Measurements from ENCODE around the gene SIRT5. TPM values are rescaled to one million over a fixed set of nuclear protein-coding genes. Genes with fewer than 3 reads are reported as not detected.

Gene SIRT5
- total and polyA plus RNA-seq, 7 experiments from 2014 or later: 8.8 to 25.7 (median 14.6) TPM

DNA sequence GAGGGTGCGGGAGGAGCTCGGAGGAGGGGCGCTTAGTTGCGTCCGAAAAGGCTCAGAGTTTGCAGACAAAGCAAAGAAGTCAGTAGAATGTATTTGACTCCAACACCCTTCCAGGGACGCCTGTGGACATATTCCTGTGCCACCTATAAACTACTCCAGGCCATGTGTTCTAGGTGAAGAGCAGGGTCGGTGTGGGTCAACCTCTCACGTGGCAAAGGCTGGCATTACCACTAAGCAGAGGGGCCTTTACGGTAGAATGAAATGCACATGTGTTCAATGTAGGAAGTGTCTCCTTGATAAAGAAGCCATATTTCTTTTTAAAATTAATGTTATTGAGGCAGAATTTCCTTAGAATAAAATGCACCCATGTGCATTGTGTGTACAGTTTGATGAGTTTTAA lies 15.4 kb downstream of the SIRT5 start:
- H3K36me3 Mint-ChIP-seq: peaks cover 4 to 40% (median 6%) of the 10 kb centered on the region in 5 donors
- intact Hi-C loops (cut with micrococcal nuclease): no loop called here
- peaks cover 0 to 4% (median 0%) of the 10 kb centered on the region in 7 donors for H3K4me1 Mint-ChIP-seq
- no peak overlapping the region for H3K4me3 Mint-ChIP-seq
- no peak overlapping the region for H3K4me3 ChIP-seq (ENCODE audit: low read length)
- H3K36me3 ChIP-seq (ENCODE audit: control insufficient read depth in 2 of 3, insufficient read depth in 3 of 3, low read length in 3 of 3): peaks cover 6 to 56% (median 7%) of the 10 kb centered on the region in 3 experiments
- H3K9me3 ChIP-seq (ENCODE audit: control insufficient read depth in 2 of 3, low read length in 3 of 3): no peaks in the 10 kb centered on the region
- no peaks in the 10 kb centered on the region for H3K27me3 Mint-ChIP-seq
- ATAC-seq: no peak
- ChIA-PET CTCF (no interaction called here), POLR2A (interaction anchor here (0.5 to 0.6 kb wide), 2 partner anchors 42 to 159 kb away, joined by 3 read pairs; no protein-coding TSS in a partner anchor)
- no peak overlapping the region for H3K27ac Mint-ChIP-seq
- no peaks in the 10 kb centered on the region for H3K9me3 Mint-ChIP-seq
- no peaks in the 10 kb centered on the region for H3K4me1 ChIP-seq (ENCODE audit: control insufficient read depth in 2 of 2, insufficient read depth in 2 of 2, low read length in 2 of 2)
- DNase-seq: no peak
- H3K27me3 ChIP-seq (ENCODE audit: control insufficient read depth in 2 of 2, insufficient read depth in 2 of 2, low read length in 2 of 2): no peaks in the 10 kb centered on the region
- no peak overlapping the region for H3K27ac ChIP-seq (ENCODE audit: low read depth, low read length)

DNA sequence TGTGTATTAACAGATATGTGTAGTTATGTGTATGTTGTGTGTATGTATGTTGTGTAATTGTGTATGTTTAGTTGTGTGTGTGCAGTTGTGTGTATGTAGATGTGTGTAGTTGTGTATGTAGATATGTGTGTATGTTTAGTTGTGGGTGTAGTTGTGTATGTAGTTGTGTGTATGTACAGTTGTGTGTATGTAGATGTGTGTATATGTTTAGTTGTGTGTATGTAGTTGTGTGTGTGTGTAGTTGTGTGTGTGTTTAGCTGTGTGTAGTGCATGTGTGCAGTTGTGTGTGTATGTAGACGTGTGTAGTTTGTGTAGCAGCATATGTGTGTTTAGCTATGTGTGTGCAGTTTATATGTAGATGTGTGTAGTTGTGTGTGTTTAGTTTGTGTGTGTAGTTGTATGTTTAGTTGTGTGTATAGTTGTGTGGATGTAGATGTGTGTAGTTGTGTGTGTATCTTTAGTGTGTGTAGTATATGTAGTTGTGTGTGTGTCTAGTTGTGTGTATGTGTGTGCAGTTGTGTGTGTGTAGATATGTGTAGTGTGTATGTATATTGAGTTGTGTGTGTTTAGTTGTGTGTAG lies 16.3 kb downstream of the SIRT5 start:
- Histone ChIP-seq H3K4me1 (ENCODE audit: control insufficient read depth in 2 of 2, insufficient read depth in 2 of 2, low read length in 2 of 2) (no peaks in the 10 kb centered on the region), H3K4me3 (ENCODE audit: low read length) (no peak overlapping the region), H3K27me3 (ENCODE audit: control insufficient read depth in 2 of 2, insufficient read depth in 2 of 2, low read length in 2 of 2) (no peaks in the 10 kb centered on the region), H3K27ac (ENCODE audit: low read depth, low read length) (no peak overlapping the region), H3K9me3 (ENCODE audit: control insufficient read depth in 2 of 3, low read length in 3 of 3) (no peaks in the 10 kb centered on the region), H3K36me3 (ENCODE audit: control insufficient read depth in 2 of 3, insufficient read depth in 3 of 3, low read length in 3 of 3) (peaks cover 6 to 64% (median 7%) of the 10 kb centered on the region in 3 experiments)
- Mint-ChIP-seq H3K27ac (no peak overlapping the region), H3K27me3 (no peaks in the 10 kb centered on the region), H3K4me3 (no peak overlapping the region), H3K4me1 (peaks cover 0 to 4% (median 0%) of the 10 kb centered on the region in 7 donors), H3K9me3 (no peaks in the 10 kb centered on the region), H3K36me3 (peaks cover 4 to 38% (median 6%) of the 10 kb centered on the region in 5 donors)
- no peak for DNase-seq
- CTCF ChIA-PET: interaction anchor here (0.9 kb wide), 1 partner anchor 16 kb away, joined by 3 read pairs; the partner anchor contains the start of gene SIRT5
- ATAC-seq: no peak
- intact Hi-C loops (cut with micrococcal nuclease): no loop called here
- POLR2A ChIA-PET: interaction anchor here (0.6 kb wide), 1 partner anchor 159 kb away, joined by 3 read pairs; no protein-coding TSS in a partner anchor

- H3K36me3 ChIP-seq (ENCODE audit: control insufficient read depth in 2 of 3, insufficient read depth in 3 of 3, low read length in 3 of 3): peaks cover 7 to 68% (median 8%) of the 10 kb centered on the region in 3 experiments
- Mint-ChIP-seq H3K27me3 (no peaks in the 10 kb centered on the region), H3K27ac (no peak overlapping the region), H3K9me3 (no peaks in the 10 kb centered on the region), H3K4me1 (peaks cover 0 to 4% (median 0%) of the 10 kb centered on the region in 7 donors), H3K36me3 (peaks cover 4 to 40% (median 6%) of the 10 kb centered on the region in 5 donors), H3K4me3 (no peak overlapping the region)
- no peak overlapping the region for H3K27ac ChIP-seq (ENCODE audit: low read depth, low read length)
- intact Hi-C loops (cut with micrococcal nuclease): no loop called here
- no peak overlapping the region for H3K4me3 ChIP-seq (ENCODE audit: low read length)
- CTCF ChIA-PET: interaction anchor here (0.6 to 0.9 kb wide), 2 partner anchors 17 to 64 kb away, joined by 3 to 4 read pairs; partner anchors contain the start of gene SIRT5
- ATAC-seq (no peak), DNase-seq (no peak)
- H3K4me1 ChIP-seq (ENCODE audit: control insufficient read depth in 2 of 2, insufficient read depth in 2 of 2, low read length in 2 of 2): no peaks in the 10 kb centered on the region
- POLR2A ChIA-PET: no interaction called here
- no peaks in the 10 kb centered on the region for H3K27me3 ChIP-seq (ENCODE audit: control insufficient read depth in 2 of 2, insufficient read depth in 2 of 2, low read length in 2 of 2)
- no peaks in the 10 kb centered on the region for H3K9me3 ChIP-seq (ENCODE audit: control insufficient read depth in 2 of 3, low read length in 3 of 3)
These were observed 17.0 kb downstream of the SIRT5 start for GRCh38 chr6:13591205-13591921.

DNA sequence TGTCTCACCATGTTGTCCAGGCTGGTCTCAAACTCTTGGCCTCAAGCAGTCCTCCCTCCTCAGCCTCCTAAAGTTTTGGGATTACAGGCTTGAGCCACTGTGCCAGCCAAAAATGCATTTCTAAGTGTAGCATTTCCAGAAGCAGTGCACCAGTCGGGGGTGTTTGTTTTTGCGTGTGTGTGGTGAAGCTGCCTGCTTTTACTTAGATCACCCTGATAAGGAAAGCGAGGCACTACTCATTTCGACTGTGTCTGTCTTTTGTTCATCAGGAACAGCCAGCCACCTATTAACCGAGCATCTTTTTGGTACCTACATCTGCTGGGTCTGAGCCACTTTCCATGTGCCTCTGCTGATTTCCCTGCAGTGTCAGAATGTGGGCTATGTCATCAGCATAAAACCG lies 18.7 kb downstream of the SIRT5 start:
- Mint-ChIP-seq H3K9me3 (no peaks in the 10 kb centered on the region), H3K4me1 (peaks cover 0 to 4% (median 0%) of the 10 kb centered on the region in 7 donors), H3K27me3 (no peaks in the 10 kb centered on the region), H3K36me3 (peaks cover 3 to 41% (median 13%) of the 10 kb centered on the region in 5 donors), H3K27ac (no peak overlapping the region), H3K4me3 (no peak overlapping the region)
- H3K9me3 ChIP-seq (ENCODE audit: control insufficient read depth in 2 of 3, low read length in 3 of 3): no peaks in the 10 kb centered on the region
- no peak for DNase-seq
- ATAC-seq: no peak
- no peaks in the 10 kb centered on the region for H3K4me1 ChIP-seq (ENCODE audit: control insufficient read depth in 2 of 2, insufficient read depth in 2 of 2, low read length in 2 of 2)
- intact Hi-C loops (cut with micrococcal nuclease): no loop called here
- POLR2A ChIA-PET: interaction anchor here (1.8 kb wide), 1 partner anchor 18 kb away, joined by 6 read pairs; the partner anchor contains the start of gene SIRT5
- no peaks in the 10 kb centered on the region for H3K27me3 ChIP-seq (ENCODE audit: control insufficient read depth in 2 of 2, insufficient read depth in 2 of 2, low read length in 2 of 2)
- CTCF ChIA-PET: no interaction called here
- H3K27ac ChIP-seq (ENCODE audit: low read depth, low read length): no peak overlapping the region
- H3K4me3 ChIP-seq (ENCODE audit: low read length): no peak overlapping the region
- peaks cover 5 to 66% (median 10%) of the 10 kb centered on the region in 3 experiments for H3K36me3 ChIP-seq (ENCODE audit: control insufficient read depth in 2 of 3, insufficient read depth in 3 of 3, low read length in 3 of 3)

- H3K27me3 Mint-ChIP-seq: no peaks in the 10 kb centered on the region
- H3K9me3 Mint-ChIP-seq: no peaks in the 10 kb centered on the region
- peaks cover 4 to 69% (median 6%) of the 10 kb centered on the region in 3 experiments for H3K36me3 ChIP-seq (ENCODE audit: control insufficient read depth in 2 of 3, insufficient read depth in 3 of 3, low read length in 3 of 3)
- no peak overlapping the region for H3K4me3 ChIP-seq (ENCODE audit: low read length)
- H3K4me1 Mint-ChIP-seq: peaks cover 0 to 4% (median 0%) of the 10 kb centered on the region in 7 donors
- no peak overlapping the region for H3K27ac Mint-ChIP-seq
- H3K27me3 ChIP-seq (ENCODE audit: control insufficient read depth in 2 of 2, insufficient read depth in 2 of 2, low read length in 2 of 2): no peaks in the 10 kb centered on the region
- ATAC-seq (no peak), DNase-seq (no peak)
- H3K4me1 ChIP-seq (ENCODE audit: control insufficient read depth in 2 of 2, insufficient read depth in 2 of 2, low read length in 2 of 2): no peaks in the 10 kb centered on the region
- H3K36me3 Mint-ChIP-seq: peaks cover 7 to 40% (median 16%) of the 10 kb centered on the region in 5 donors
- H3K9me3 ChIP-seq (ENCODE audit: control insufficient read depth in 2 of 3, low read length in 3 of 3): no peaks in the 10 kb centered on the region
- intact Hi-C loops (cut with micrococcal nuclease): no loop called here
- POLR2A ChIA-PET: interaction anchor here (1.8 to 2.5 kb wide), 2 partner anchors 19 to 22 kb away, joined by 6 to 7 read pairs; partner anchors contain the start of genes NOL7 and SIRT5
- no peak overlapping the region for H3K4me3 Mint-ChIP-seq
- no peak overlapping the region for H3K27ac ChIP-seq (ENCODE audit: low read depth, low read length)
- CTCF ChIA-PET: no interaction called here
These were observed 19.3 kb downstream of the SIRT5 start for GRCh38 chr6:13593720-13594119.

DNA sequence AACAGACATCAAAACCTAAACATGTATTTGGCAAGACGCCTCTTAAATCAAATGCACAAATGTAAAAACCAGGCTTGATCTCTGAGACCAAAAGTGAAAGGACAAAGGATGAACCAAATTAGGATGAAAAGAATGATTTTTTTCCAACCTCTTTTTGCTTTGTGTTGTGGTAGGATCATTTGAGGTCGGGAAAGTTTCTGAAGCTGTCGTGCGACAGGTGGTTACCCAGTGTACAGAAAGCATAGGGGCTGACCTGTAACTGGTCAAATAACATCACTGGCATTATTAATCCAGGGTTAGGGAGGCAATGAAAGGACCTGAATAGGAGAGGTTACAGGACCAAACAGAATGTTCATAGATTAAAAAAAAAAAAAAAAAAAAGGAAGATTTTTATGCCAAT lies 22.7 kb downstream of the SIRT5 start:
- no peaks in the 10 kb centered on the region for H3K9me3 ChIP-seq (ENCODE audit: control insufficient read depth in 2 of 3, low read length in 3 of 3)
- no peak overlapping the region for H3K4me3 ChIP-seq (ENCODE audit: low read length)
- intact Hi-C loops (cut with micrococcal nuclease): no loop called here
- Mint-ChIP-seq H3K27ac (peak overlapping the region in 3 of 9 donors; percentile 64 to 75 (median 72)), H3K4me3 (no peak overlapping the region), H3K27me3 (no peaks in the 10 kb centered on the region), H3K36me3 (peaks cover 7 to 53% (median 24%) of the 10 kb centered on the region in 5 donors), H3K4me1 (peaks cover 0 to 2% (median 0%) of the 10 kb centered on the region in 7 donors), H3K9me3 (no peaks in the 10 kb centered on the region)
- no peak for DNase-seq
- ChIA-PET POLR2A (no interaction called here), CTCF (no interaction called here)
- peaks cover 4 to 67% (median 6%) of the 10 kb centered on the region in 3 experiments for H3K36me3 ChIP-seq (ENCODE audit: control insufficient read depth in 2 of 3, insufficient read depth in 3 of 3, low read length in 3 of 3)
- no peaks in the 10 kb centered on the region for H3K27me3 ChIP-seq (ENCODE audit: control insufficient read depth in 2 of 2, insufficient read depth in 2 of 2, low read length in 2 of 2)
- no peak for ATAC-seq
- H3K4me1 ChIP-seq (ENCODE audit: control insufficient read depth in 2 of 2, insufficient read depth in 2 of 2, low read length in 2 of 2): no peaks in the 10 kb centered on the region
- H3K27ac ChIP-seq (ENCODE audit: low read depth, low read length): no peak overlapping the region
